ENCODE measurements around the gene SLC9A9. TPM values are rescaled to one million over a fixed set of nuclear protein-coding genes. Genes with fewer than 3 reads are reported as not detected.

Gene SLC9A9
- total and polyA plus RNA-seq, 2 donors from 2014 or later: 3.7 to 16.5 TPM

DNA sequence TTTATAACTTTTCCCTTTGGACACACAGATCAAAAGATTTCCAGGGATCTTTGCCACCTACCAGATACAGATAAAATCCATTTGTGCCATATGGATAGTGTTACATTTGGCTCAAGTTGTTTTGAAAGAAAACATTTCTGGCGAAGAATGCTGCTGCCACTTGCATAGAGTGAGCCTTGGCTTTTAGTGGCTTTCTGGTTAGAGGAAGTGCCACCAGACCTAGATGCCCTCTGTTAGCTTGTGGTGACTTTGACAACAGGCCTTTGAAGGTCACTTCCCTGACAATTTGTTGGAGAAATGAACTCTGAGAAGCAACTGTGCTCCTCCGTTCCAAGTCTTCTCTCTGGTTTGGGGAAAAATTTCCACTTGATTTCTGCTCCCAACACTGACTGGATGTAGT lies 570.7 kb downstream of the SLC9A9 start:
- Histone ChIP-seq H3K9me3 (ENCODE audit: control insufficient read depth in 2 of 3, insufficient read depth in 1 of 3, low read length in 3 of 3) (no peaks in the 10 kb centered on the region), H3K36me3 (ENCODE audit: control insufficient read depth in 2 of 3, insufficient read depth in 3 of 3, low read length in 3 of 3) (no peaks in the 10 kb centered on the region), H3K4me3 (ENCODE audit: low read length in 3 of 3) (no peak overlapping the region), H3K27ac (ENCODE audit: low read depth in 2 of 2, low read length in 2 of 2) (no peak overlapping the region), H3K9ac (ENCODE audit: low read length in 3 of 3) (no peak overlapping the region), H3K27me3 (ENCODE audit: control insufficient read depth, insufficient read depth, low read length) (no peaks in the 10 kb centered on the region), H3K4me1 (ENCODE audit: control insufficient read depth in 2 of 3, insufficient read depth in 2 of 3, low read depth in 1 of 3, low read length in 3 of 3) (no peaks in the 10 kb centered on the region)
- DNase-seq (no peak), FAIRE-seq (no peak)
- TF ChIP-seq, protein P1, sequence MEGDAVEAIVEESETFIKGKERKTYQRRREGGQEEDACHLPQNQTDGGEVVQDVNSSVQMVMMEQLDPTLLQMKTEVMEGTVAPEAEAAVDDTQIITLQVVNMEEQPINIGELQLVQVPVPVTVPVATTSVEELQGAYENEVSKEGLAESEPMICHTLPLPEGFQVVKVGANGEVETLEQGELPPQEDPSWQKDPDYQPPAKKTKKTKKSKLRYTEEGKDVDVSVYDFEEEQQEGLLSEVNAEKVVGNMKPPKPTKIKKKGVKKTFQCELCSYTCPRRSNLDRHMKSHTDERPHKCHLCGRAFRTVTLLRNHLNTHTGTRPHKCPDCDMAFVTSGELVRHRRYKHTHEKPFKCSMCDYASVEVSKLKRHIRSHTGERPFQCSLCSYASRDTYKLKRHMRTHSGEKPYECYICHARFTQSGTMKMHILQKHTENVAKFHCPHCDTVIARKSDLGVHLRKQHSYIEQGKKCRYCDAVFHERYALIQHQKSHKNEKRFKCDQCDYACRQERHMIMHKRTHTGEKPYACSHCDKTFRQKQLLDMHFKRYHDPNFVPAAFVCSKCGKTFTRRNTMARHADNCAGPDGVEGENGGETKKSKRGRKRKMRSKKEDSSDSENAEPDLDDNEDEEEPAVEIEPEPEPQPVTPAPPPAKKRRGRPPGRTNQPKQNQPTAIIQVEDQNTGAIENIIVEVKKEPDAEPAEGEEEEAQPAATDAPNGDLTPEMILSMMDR (IDR thresholded peaks at IDR 0.05; ENCODE audit: borderline replicate concordance, extremely low read depth, insufficient read depth): no peak
- intact Hi-C loops (cut with DNase I): no loop called here

DNA sequence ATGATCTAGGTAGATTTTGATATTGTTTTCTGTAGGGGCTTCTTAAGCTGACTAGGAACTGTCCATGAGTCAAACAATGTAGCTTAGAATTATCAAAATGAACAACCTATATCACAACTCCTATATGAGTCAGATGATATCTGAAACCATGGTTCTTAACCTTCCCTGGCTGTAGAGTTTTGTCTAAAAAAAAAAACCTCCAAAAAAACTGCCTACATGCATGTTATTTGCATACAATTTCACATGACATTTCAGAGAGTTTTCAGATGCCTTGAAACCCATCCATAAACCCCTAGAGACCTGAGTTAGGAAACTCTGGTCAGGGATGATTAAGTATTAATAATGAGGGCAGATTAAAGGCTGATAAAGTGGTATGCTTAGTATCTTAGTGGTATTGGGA lies 571.7 kb downstream of the SLC9A9 start:
- TF ChIP-seq, protein P1 (IDR thresholded peaks at IDR 0.05; ENCODE audit: borderline replicate concordance, extremely low read depth, insufficient read depth): no peak
- intact Hi-C loops (cut with DNase I): no loop called here

DNA sequence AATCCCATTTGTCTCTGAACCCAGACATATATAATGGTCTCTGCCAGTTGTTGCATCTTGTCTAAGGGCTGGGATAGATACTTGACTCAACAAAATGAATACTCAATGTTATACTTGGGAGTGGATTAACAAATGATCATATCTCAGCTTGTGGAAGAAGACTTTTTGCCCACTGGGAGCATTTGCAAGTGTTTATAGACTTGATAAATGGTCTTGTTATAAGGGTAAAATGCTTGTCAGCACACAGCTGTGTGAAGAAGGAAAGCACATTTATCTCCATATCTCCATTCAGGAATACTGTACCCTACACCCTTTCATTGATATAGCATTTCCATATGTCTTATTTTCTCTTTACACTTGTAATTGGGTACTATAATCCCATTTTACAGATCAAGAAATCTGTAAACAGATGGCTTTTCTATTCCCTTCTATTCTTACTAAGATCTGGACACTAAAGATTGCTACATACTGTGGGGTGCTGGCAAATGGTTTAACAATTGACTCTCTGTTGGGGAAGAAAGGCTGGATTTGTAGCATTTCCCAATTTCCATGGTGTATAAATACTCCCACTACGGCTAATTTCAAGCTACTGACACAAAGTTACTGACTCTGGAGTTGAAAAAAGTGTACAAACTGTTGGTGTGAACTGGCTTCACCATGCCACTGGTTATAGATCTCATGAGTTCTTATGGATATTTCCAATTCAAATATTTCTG lies 574.1 kb downstream of the SLC9A9 start:
- intact Hi-C loops (cut with DNase I): no loop called here
- no peak overlapping the region for H3K4me3 ChIP-seq (ENCODE audit: low read length in 3 of 3)
- no peaks in the 10 kb centered on the region for H3K4me1 ChIP-seq (ENCODE audit: control insufficient read depth in 2 of 3, insufficient read depth in 2 of 3, low read depth in 1 of 3, low read length in 3 of 3)
- H3K36me3 ChIP-seq (ENCODE audit: control insufficient read depth in 2 of 3, insufficient read depth in 3 of 3, low read length in 3 of 3): no peaks in the 10 kb centered on the region
- FAIRE-seq: no peak
- H3K27me3 ChIP-seq (ENCODE audit: control insufficient read depth, insufficient read depth, low read length): no peaks in the 10 kb centered on the region
- no peaks in the 10 kb centered on the region for H3K9me3 ChIP-seq (ENCODE audit: control insufficient read depth in 2 of 3, insufficient read depth in 1 of 3, low read length in 3 of 3)
- H3K27ac ChIP-seq (ENCODE audit: low read depth in 2 of 2, low read length in 2 of 2): no peak overlapping the region
- no peak for DNase-seq
- H3K9ac ChIP-seq (ENCODE audit: low read length in 3 of 3): no peak overlapping the region
- TF ChIP-seq, protein P1 (IDR thresholded peaks at IDR 0.05; ENCODE audit: borderline replicate concordance, extremely low read depth, insufficient read depth): no peak

More for the DNA sequence above, 571.7 kb downstream of the SLC9A9 start:
- no peaks in the 10 kb centered on the region for H3K27me3 ChIP-seq (ENCODE audit: control insufficient read depth, insufficient read depth, low read length)
- no peaks in the 10 kb centered on the region for H3K9me3 ChIP-seq (ENCODE audit: control insufficient read depth in 2 of 3, insufficient read depth in 1 of 3, low read length in 3 of 3)
- H3K9ac ChIP-seq (ENCODE audit: low read length in 3 of 3): no peak overlapping the region
- H3K27ac ChIP-seq (ENCODE audit: low read depth in 2 of 2, low read length in 2 of 2): no peak overlapping the region
- no peaks in the 10 kb centered on the region for H3K4me1 ChIP-seq (ENCODE audit: control insufficient read depth in 2 of 3, insufficient read depth in 2 of 3, low read depth in 1 of 3, low read length in 3 of 3)
- no peaks in the 10 kb centered on the region for H3K36me3 ChIP-seq (ENCODE audit: control insufficient read depth in 2 of 3, insufficient read depth in 3 of 3, low read length in 3 of 3)
- no peak overlapping the region for H3K4me3 ChIP-seq (ENCODE audit: low read length in 3 of 3)
- DNase-seq: no peak
- no peak for FAIRE-seq

DNA sequence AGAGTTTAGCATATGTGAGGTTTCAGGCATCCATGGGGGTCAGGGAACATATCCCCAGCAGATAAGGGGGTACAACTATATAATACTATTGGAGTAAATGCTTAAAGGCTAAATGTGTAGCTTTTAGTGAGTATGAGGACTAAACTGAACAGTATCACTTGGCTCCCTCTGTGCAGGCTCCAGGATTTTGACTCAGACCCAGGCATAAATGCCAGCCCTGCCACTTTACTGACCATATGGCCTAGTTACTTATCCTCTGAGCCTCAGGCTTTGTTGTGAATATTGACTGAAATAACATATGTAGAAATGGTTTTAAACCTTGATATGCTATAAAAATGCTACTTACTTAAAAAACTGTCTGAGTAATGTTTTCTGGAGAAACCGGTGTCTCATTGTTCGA lies 577.1 kb downstream of the SLC9A9 start:
- Histone ChIP-seq H3K9ac (ENCODE audit: low read length in 3 of 3) (no peak overlapping the region), H3K27ac (ENCODE audit: low read depth in 2 of 2, low read length in 2 of 2) (no peak overlapping the region), H3K36me3 (ENCODE audit: control insufficient read depth in 2 of 3, insufficient read depth in 3 of 3, low read length in 3 of 3) (no peaks in the 10 kb centered on the region), H3K9me3 (ENCODE audit: control insufficient read depth in 2 of 3, insufficient read depth in 1 of 3, low read length in 3 of 3) (no peaks in the 10 kb centered on the region), H3K4me1 (ENCODE audit: control insufficient read depth in 2 of 3, insufficient read depth in 2 of 3, low read depth in 1 of 3, low read length in 3 of 3) (no peaks in the 10 kb centered on the region), H3K27me3 (ENCODE audit: control insufficient read depth, insufficient read depth, low read length) (no peaks in the 10 kb centered on the region), H3K4me3 (ENCODE audit: low read length in 3 of 3) (no peak overlapping the region)
- TF ChIP-seq, protein P1 (IDR thresholded peaks at IDR 0.05; ENCODE audit: borderline replicate concordance, extremely low read depth, insufficient read depth): no peak
- no peak for FAIRE-seq
- no peak for DNase-seq
- intact Hi-C loops (cut with DNase I): no loop called here
